ENCODE results near the gene AMPH.

AMPH gene

DNA sequence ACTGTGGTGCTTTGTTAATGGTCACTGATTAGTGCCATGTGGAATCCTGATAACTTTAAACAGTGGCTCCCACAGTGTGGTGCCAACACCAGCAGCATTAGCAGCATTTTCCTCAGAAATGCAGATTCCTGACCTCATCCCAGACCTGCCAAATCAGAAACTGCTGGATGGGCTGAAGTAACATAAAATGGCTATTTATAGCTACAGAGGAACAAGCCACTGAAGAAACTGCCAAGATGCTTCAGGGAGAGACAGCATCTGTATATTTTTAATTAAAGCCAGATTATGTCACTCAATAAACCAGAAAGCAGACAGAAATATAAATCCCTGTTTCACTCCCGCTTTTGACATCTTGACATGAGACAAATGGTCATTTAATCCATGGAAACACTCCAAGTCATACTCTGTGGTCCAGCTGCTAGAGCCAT lies 178.5 kb downstream of the AMPH start:
- no peak overlapping the region for H3K27ac ChIP-seq (ENCODE audit: insufficient read depth, low read length, poor library complexity, severe bottlenecking)

GRCh38 chr7:38451840-38452239 lies 179.3 kb downstream of the AMPH start:
- H3K27ac ChIP-seq (ENCODE audit: insufficient read depth, low read length, poor library complexity, severe bottlenecking), result no peak overlapping the region
- H3K27me3 ChIP-seq (replicated peaks; ENCODE audit: control insufficient read depth, insufficient read depth, low read length, poor library complexity, severe bottlenecking), result peaks cover 3% of the 10 kb centered on the region
- no peaks in the 10 kb centered on the region for H3K9me3 ChIP-seq (ENCODE audit: control insufficient read depth, low read length)
- H3K36me3 ChIP-seq (ENCODE audit: control insufficient read depth, insufficient read depth, low read length), result no peaks in the 10 kb centered on the region
- H3K4me1 ChIP-seq (ENCODE audit: control insufficient read depth, insufficient read depth, low read length, poor library complexity, severe bottlenecking), result no peaks in the 10 kb centered on the region
- H3K4me3 ChIP-seq (ENCODE audit: insufficient read depth, low read depth, low read length, poor library complexity, severe bottlenecking), result no peak overlapping the region
- DNase-seq, result no peak

More for the DNA sequence above, 178.5 kb downstream of the AMPH start:
- Histone ChIP-seq H3K27me3 (replicated peaks; ENCODE audit: control insufficient read depth, insufficient read depth, low read length, poor library complexity, severe bottlenecking) (peaks cover 3% of the 10 kb centered on the region), H3K4me3 (ENCODE audit: insufficient read depth, low read depth, low read length, poor library complexity, severe bottlenecking) (no peak overlapping the region), H3K9me3 (ENCODE audit: control insufficient read depth, low read length) (no peaks in the 10 kb centered on the region), H3K4me1 (ENCODE audit: control insufficient read depth, insufficient read depth, low read length, poor library complexity, severe bottlenecking) (no peaks in the 10 kb centered on the region), H3K36me3 (ENCODE audit: control insufficient read depth, insufficient read depth, low read length) (no peaks in the 10 kb centered on the region)
- DNase-seq, result no peak

GRCh38 chr7:38448584-38449234 lies 182.5 kb downstream of the AMPH start:
- Histone ChIP-seq H3K9me3 (ENCODE audit: control insufficient read depth, low read length) (no peaks in the 10 kb centered on the region), H3K36me3 (ENCODE audit: control insufficient read depth, insufficient read depth, low read length) (no peaks in the 10 kb centered on the region), H3K27me3 (replicated peaks; ENCODE audit: control insufficient read depth, insufficient read depth, low read length, poor library complexity, severe bottlenecking) (peaks cover 3% of the 10 kb centered on the region), H3K4me1 (ENCODE audit: control insufficient read depth, insufficient read depth, low read length, poor library complexity, severe bottlenecking) (no peaks in the 10 kb centered on the region), H3K4me3 (ENCODE audit: insufficient read depth, low read depth, low read length, poor library complexity, severe bottlenecking) (no peak overlapping the region), H3K27ac (ENCODE audit: insufficient read depth, low read length, poor library complexity, severe bottlenecking) (no peak overlapping the region)
- DNase-seq, result no peak

GRCh38 chr7:38448054-38448453 lies 183.1 kb downstream of the AMPH start:
- Histone ChIP-seq H3K9me3 (ENCODE audit: control insufficient read depth, low read length) (no peaks in the 10 kb centered on the region), H3K4me1 (ENCODE audit: control insufficient read depth, insufficient read depth, low read length, poor library complexity, severe bottlenecking) (no peaks in the 10 kb centered on the region), H3K36me3 (ENCODE audit: control insufficient read depth, insufficient read depth, low read length) (no peaks in the 10 kb centered on the region), H3K4me3 (ENCODE audit: insufficient read depth, low read depth, low read length, poor library complexity, severe bottlenecking) (no peak overlapping the region), H3K27ac (ENCODE audit: insufficient read depth, low read length, poor library complexity, severe bottlenecking) (no peak overlapping the region), H3K27me3 (replicated peaks; ENCODE audit: control insufficient read depth, insufficient read depth, low read length, poor library complexity, severe bottlenecking) (no peaks in the 10 kb centered on the region)
- no peak for DNase-seq

GRCh38 chr7:38438970-38439369 lies 192.2 kb downstream of the AMPH start:
- Histone ChIP-seq H3K27me3 (replicated peaks; ENCODE audit: control insufficient read depth, insufficient read depth, low read length, poor library complexity, severe bottlenecking) (no peaks in the 10 kb centered on the region), H3K36me3 (ENCODE audit: control insufficient read depth, insufficient read depth, low read length) (no peaks in the 10 kb centered on the region), H3K27ac (ENCODE audit: insufficient read depth, low read length, poor library complexity, severe bottlenecking) (no peak overlapping the region), H3K4me3 (ENCODE audit: insufficient read depth, low read depth, low read length, poor library complexity, severe bottlenecking) (no peak overlapping the region), H3K4me1 (ENCODE audit: control insufficient read depth, insufficient read depth, low read length, poor library complexity, severe bottlenecking) (no peaks in the 10 kb centered on the region), H3K9me3 (ENCODE audit: control insufficient read depth, low read length) (no peaks in the 10 kb centered on the region)
- no peak for DNase-seq

DNA sequence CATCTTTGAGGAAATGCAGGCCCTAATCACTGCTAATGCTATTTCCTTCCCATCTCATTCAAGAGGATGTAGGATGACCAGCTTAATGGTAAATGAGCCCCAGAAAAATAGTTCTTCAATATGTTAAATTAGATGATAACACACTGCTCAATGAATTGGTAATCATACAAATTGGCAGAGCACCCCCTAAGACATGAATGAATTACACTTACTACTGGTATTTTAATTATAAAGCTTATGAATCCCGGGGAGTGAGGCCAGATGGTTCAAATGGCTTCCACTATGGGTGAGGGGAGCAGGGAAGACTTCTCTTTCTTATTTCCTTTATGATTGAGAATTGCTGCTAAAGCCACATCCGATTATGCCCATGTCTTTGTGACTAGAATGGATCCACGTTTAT lies 198.5 kb downstream of the AMPH start:
- Histone ChIP-seq H3K27me3 (replicated peaks; ENCODE audit: control insufficient read depth, insufficient read depth, low read length, poor library complexity, severe bottlenecking) (no peaks in the 10 kb centered on the region), H3K4me1 (ENCODE audit: control insufficient read depth, insufficient read depth, low read length, poor library complexity, severe bottlenecking) (no peaks in the 10 kb centered on the region), H3K27ac (ENCODE audit: insufficient read depth, low read length, poor library complexity, severe bottlenecking) (no peak overlapping the region), H3K9me3 (ENCODE audit: control insufficient read depth, low read length) (no peaks in the 10 kb centered on the region), H3K4me3 (ENCODE audit: insufficient read depth, low read depth, low read length, poor library complexity, severe bottlenecking) (no peak overlapping the region), H3K36me3 (ENCODE audit: control insufficient read depth, insufficient read depth, low read length) (no peaks in the 10 kb centered on the region)
- no peak for DNase-seq

- H3K27ac ChIP-seq (ENCODE audit: insufficient read depth, low read length, poor library complexity, severe bottlenecking), result no peak overlapping the region
- no peaks in the 10 kb centered on the region for H3K9me3 ChIP-seq (ENCODE audit: control insufficient read depth, low read length)
- no peak for DNase-seq
- H3K36me3 ChIP-seq (ENCODE audit: control insufficient read depth, insufficient read depth, low read length), result no peaks in the 10 kb centered on the region
- H3K4me3 ChIP-seq (ENCODE audit: insufficient read depth, low read depth, low read length, poor library complexity, severe bottlenecking), result no peak overlapping the region
- no peaks in the 10 kb centered on the region for H3K27me3 ChIP-seq (replicated peaks; ENCODE audit: control insufficient read depth, insufficient read depth, low read length, poor library complexity, severe bottlenecking)
- no peaks in the 10 kb centered on the region for H3K4me1 ChIP-seq (ENCODE audit: control insufficient read depth, insufficient read depth, low read length, poor library complexity, severe bottlenecking)
These were observed 199.1 kb downstream of the AMPH start for GRCh38 chr7:38432080-38432479.

- Histone ChIP-seq H3K27ac (ENCODE audit: insufficient read depth, low read length, poor library complexity, severe bottlenecking) (no peak overlapping the region), H3K4me3 (ENCODE audit: insufficient read depth, low read depth, low read length, poor library complexity, severe bottlenecking) (no peak overlapping the region), H3K27me3 (replicated peaks; ENCODE audit: control insufficient read depth, insufficient read depth, low read length, poor library complexity, severe bottlenecking) (no peaks in the 10 kb centered on the region), H3K9me3 (ENCODE audit: control insufficient read depth, low read length) (no peaks in the 10 kb centered on the region), H3K36me3 (ENCODE audit: control insufficient read depth, insufficient read depth, low read length) (no peaks in the 10 kb centered on the region), H3K4me1 (ENCODE audit: control insufficient read depth, insufficient read depth, low read length, poor library complexity, severe bottlenecking) (peaks cover 6% of the 10 kb centered on the region)
- no peak for DNase-seq
These were observed 202.1 kb downstream of the AMPH start for GRCh38 chr7:38429057-38429456.

DNA sequence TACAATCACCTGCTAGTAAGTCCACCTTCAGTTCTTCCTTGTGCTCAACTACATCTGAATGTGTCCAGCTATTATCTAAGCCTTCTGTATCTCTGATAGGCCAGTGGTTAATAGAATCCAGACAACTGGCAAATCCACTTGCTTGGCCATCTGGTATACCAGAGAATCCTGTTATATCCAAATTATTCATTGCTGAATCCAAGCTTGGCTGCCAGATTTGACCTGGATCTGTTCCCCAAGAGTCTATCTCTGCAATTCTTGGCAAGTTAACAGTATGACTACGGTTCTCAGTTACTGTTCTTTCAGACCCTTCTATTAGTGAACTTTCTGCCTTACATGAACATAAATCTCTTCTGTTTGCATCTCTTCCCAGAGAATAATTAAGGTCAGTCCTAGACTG lies 203.1 kb downstream of the AMPH start:
- Histone ChIP-seq H3K27me3 (replicated peaks; ENCODE audit: control insufficient read depth, insufficient read depth, low read length, poor library complexity, severe bottlenecking) (no peaks in the 10 kb centered on the region), H3K4me1 (ENCODE audit: control insufficient read depth, insufficient read depth, low read length, poor library complexity, severe bottlenecking) (peaks cover 6% of the 10 kb centered on the region), H3K27ac (ENCODE audit: insufficient read depth, low read length, poor library complexity, severe bottlenecking) (no peak overlapping the region), H3K36me3 (ENCODE audit: control insufficient read depth, insufficient read depth, low read length) (no peaks in the 10 kb centered on the region), H3K9me3 (ENCODE audit: control insufficient read depth, low read length) (no peaks in the 10 kb centered on the region), H3K4me3 (ENCODE audit: insufficient read depth, low read depth, low read length, poor library complexity, severe bottlenecking) (no peak overlapping the region)
- DNase-seq, result no peak

- no peaks in the 10 kb centered on the region for H3K36me3 ChIP-seq (ENCODE audit: control insufficient read depth, insufficient read depth, low read length)
- no peak overlapping the region for H3K27ac ChIP-seq (ENCODE audit: insufficient read depth, low read length, poor library complexity, severe bottlenecking)
- no peak for DNase-seq
- H3K27me3 ChIP-seq (replicated peaks; ENCODE audit: control insufficient read depth, insufficient read depth, low read length, poor library complexity, severe bottlenecking), result no peaks in the 10 kb centered on the region
- no peak overlapping the region for H3K4me3 ChIP-seq (ENCODE audit: insufficient read depth, low read depth, low read length, poor library complexity, severe bottlenecking)
- no peaks in the 10 kb centered on the region for H3K9me3 ChIP-seq (ENCODE audit: control insufficient read depth, low read length)
- H3K4me1 ChIP-seq (ENCODE audit: control insufficient read depth, insufficient read depth, low read length, poor library complexity, severe bottlenecking), result peaks cover 6% of the 10 kb centered on the region
These were observed 203.8 kb downstream of the AMPH start for GRCh38 chr7:38427279-38427955.

Measured in effector memory CD4-positive, alpha-beta T cell (primary cell).